NT2/D1 (cell line): ENCODE data around the gene ATIC.

Source experiments
- SUZ12 ChIP-seq: IDR thresholded peaks from 2 replicates; pipeline ENCODE4 v1.6.1; 2011; ENCODE audit not compliant: insufficient read length, insufficient read depth; ENCODE audit errors: extremely low read depth
- YY1 ChIP-seq: IDR thresholded peaks from 2 replicates; pipeline ENCODE4 v1.6.1; 2011; ENCODE audit not compliant: insufficient read length, insufficient read depth
- ZNF274 ChIP-seq: IDR thresholded peaks from 2 replicates; pipeline ENCODE4 v1.6.1; 2011; ENCODE audit warnings: mild to moderate bottlenecking, low read depth, low read length

- TF ChIP-seq ZNF274, result no peak
- no peak for TF ChIP-seq YY1
- TF ChIP-seq SUZ12, result no peak
Observed at GRCh38 chr2:215370112-215370965, 58.5 kb downstream of the ATIC start.
